ENCODE measurements around the gene HEMGN.
A peak's percentile ranks its signal among the peaks of the same experiment; 100 is the strongest.

Gene HEMGN

GRCh38 chr9:97925497-97926334 lies 12.3 kb downstream of the HEMGN start:
- Mint-ChIP-seq H3K27me3 (peaks cover 7% of the 10 kb centered on the region), H3K27ac (no peak overlapping the region), H3K36me3 (ENCODE audit: low read depth) (peaks cover 10% of the 10 kb centered on the region), H3K9me3 (no peaks in the 10 kb centered on the region), H3K4me1 (peaks cover 49% of the 10 kb centered on the region), H3K4me3 (no peak overlapping the region)
- ATAC-seq (no peak), DNase-seq (no peak)

DNA sequence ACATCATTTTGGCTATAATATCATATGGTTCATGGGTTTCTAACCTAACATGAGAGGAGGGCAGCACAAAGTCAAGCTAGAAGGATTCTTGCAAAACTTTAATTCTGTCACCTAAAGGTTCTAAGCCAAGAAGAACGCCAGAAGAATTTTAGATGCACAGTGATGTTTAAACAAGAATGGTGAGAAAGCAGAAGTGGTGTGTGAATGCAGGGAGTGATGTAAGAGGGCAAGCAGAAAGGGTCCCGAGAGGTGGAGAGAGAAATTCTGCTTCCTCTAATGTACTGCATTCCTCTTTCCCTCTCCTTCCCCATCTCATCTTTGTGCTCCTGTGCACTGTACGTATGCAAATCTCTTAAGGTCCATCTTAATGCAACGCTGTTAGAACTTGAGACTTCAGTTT lies 13.6 kb downstream of the HEMGN start:
- H3K27me3 Mint-ChIP-seq, result peaks cover 7% of the 10 kb centered on the region
- ATAC-seq (no peak), DNase-seq (no peak)
- peaks cover 49% of the 10 kb centered on the region for H3K4me1 Mint-ChIP-seq
- peak overlapping the region; percentile 14 for H3K27ac Mint-ChIP-seq
- H3K36me3 Mint-ChIP-seq (ENCODE audit: low read depth), result peaks cover 10% of the 10 kb centered on the region
- no peaks in the 10 kb centered on the region for H3K9me3 Mint-ChIP-seq
- H3K4me3 Mint-ChIP-seq, result no peak overlapping the region

DNA sequence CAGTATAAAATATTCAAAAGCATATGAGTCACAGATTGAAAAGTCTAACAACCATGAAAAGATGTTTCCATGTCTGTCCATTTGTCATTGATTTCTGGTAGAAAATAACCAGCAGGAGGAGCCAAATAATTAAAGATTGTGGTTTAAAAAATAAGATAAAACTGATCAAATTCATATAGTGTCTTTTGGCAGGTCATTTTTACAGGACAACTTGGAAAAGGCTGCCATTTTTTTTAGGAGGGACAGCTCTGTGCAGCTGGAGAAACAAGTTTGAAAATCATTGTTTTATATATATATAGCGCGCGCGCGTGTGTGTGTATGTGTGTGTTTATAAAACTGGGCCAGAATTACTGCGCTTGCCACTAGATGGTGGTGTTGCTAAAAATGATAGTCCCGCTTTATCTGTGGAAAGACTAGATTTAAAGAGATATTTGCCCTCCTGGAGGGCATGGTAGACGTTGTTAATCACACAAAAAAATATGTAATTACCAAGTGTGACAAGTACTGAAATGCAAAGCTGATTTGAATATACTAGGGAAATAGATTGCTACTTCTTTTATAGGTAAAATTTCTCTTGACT lies 14.4 kb downstream of the HEMGN start:
- Mint-ChIP-seq H3K9me3 (no peaks in the 10 kb centered on the region), H3K4me1 (peaks cover 52% of the 10 kb centered on the region), H3K27ac (peak overlapping the region; percentile 99), H3K27me3 (peaks cover 7% of the 10 kb centered on the region), H3K4me3 (peak overlapping the region; percentile 90), H3K36me3 (ENCODE audit: low read depth) (peaks cover 10% of the 10 kb centered on the region)
- DNase-seq, result peak; percentile 69
- ATAC-seq, result peak; percentile 51

DNA sequence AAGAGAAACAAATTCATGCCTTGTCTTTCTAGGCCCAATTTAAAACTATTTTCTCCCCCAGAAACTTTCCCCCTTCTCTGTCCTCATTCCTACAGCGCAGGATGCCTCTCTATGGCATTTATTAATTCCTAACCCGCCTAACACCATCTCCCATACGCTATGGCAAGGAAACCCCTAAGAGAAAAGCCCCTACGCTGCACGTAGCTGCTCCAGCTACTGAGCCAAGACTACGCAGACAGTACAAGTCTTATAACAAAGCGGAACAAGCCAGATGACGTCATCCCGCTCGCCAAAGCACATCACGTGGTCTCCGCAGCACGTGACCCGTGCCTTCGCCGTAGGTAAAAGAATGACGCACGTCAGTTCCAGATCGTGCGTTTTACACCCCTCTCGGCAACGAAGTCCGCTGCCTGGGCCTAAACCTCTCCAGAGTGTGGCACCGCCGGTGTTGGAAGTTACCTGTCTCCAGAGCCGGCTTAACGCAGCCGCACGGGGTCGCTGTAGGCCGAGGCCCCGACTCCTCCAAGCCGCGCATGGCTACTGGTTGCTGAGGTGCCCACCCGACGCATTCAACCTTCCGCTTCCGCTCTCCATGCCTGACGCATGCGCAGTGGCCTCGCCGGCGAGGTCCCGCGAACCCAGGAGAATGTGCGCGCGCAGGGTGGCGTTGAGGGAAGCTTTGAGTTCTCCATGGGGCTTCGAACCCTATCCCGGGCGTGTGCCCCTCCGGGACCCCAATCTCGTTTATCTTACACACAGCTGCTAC lies 15.8 kb downstream of the HEMGN start, which contains the start of gene TRMO:
Gene TRMO, minus strand, starts transcription at position 542 of the 766 bp plus-strand sequence. Its CDS starts 7 bp downstream, at position 535.
- H3K27ac Mint-ChIP-seq, result peak within 1 kb of the TSS; percentile 99
- peaks cover 54% of the 10 kb centered on the region for H3K4me1 Mint-ChIP-seq
- ATAC-seq (peak; percentile 84), DNase-seq (peak; percentile 99)
- no peaks in the 10 kb centered on the region for H3K9me3 Mint-ChIP-seq
- H3K4me3 Mint-ChIP-seq, result peak within 1 kb of the TSS; percentile 90
- peaks cover 10% of the 10 kb centered on the region for H3K36me3 Mint-ChIP-seq (ENCODE audit: low read depth)
- peaks cover 7% of the 10 kb centered on the region for H3K27me3 Mint-ChIP-seq

GRCh38 chr9:97919217-97919813 lies 18.7 kb downstream of the HEMGN start:
- Mint-ChIP-seq H3K36me3 (ENCODE audit: low read depth) (peaks cover 25% of the 10 kb centered on the region), H3K27ac (peak overlapping the region; percentile 74), H3K4me3 (peak overlapping the region; percentile 64), H3K9me3 (no peaks in the 10 kb centered on the region), H3K27me3 (peaks cover 7% of the 10 kb centered on the region), H3K4me1 (peaks cover 60% of the 10 kb centered on the region)
- DNase-seq (no peak), ATAC-seq (no peak)

DNA sequence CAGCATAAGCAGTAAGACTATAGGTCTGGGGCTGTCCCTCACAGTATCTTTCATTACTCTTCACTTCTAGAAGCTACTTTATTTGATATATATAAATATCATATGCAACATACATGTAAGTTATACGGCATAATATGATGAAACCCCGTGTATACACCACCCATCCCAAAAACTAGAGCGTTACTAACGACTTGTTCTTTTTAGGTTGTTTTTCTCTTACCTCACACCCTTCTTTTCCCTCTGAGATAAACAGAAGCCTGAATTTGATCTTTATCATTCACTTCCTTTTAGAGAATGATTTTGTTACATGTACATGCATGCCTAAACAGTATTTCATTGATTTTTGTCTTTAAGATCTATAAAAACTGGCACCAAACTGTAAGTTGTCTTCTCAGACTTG lies 19.4 kb downstream of the HEMGN start:
- ATAC-seq, result no peak
- peak overlapping the region; percentile 64 for H3K4me3 Mint-ChIP-seq

GRCh38 chr9:97911970-97912369 lies 26.0 kb downstream of the HEMGN start:
- Mint-ChIP-seq H3K9me3 (no peaks in the 10 kb centered on the region), H3K27me3 (no peaks in the 10 kb centered on the region), H3K36me3 (ENCODE audit: low read depth) (peaks cover 57% of the 10 kb centered on the region), H3K4me3 (no peak overlapping the region), H3K4me1 (peaks cover 39% of the 10 kb centered on the region), H3K27ac (no peak overlapping the region)
- ATAC-seq (no peak), DNase-seq (no peak)

More for the DNA sequence above, 19.4 kb downstream of the HEMGN start:
- Mint-ChIP-seq H3K36me3 (ENCODE audit: low read depth) (peaks cover 30% of the 10 kb centered on the region), H3K27me3 (peaks cover 7% of the 10 kb centered on the region), H3K27ac (peak overlapping the region; percentile 74), H3K9me3 (no peaks in the 10 kb centered on the region), H3K4me1 (peaks cover 53% of the 10 kb centered on the region)
- DNase-seq, result no peak

DNA sequence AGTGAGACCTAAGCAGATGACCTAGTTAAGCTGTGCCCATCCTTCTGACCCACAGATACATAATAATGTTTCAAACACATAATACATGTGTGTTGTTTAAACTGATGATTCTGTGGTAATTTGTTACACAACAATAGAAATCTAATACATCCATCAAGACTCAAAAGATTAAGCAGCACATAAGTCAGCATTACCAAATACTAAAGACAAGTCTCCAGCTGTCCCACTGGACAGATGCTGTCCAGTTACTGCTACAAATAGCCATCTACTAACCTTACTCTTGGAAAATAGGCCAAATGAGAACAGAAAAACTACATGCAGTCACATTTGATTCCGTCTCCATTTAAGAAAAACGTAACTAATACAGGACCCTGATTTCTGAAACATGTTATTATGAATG lies 26.4 kb downstream of the HEMGN start:
- DNase-seq (no peak), ATAC-seq (no peak)
- Mint-ChIP-seq H3K9me3 (no peaks in the 10 kb centered on the region), H3K4me1 (peaks cover 41% of the 10 kb centered on the region), H3K27ac (no peak overlapping the region), H3K4me3 (no peak overlapping the region), H3K27me3 (no peaks in the 10 kb centered on the region), H3K36me3 (ENCODE audit: low read depth) (peaks cover 56% of the 10 kb centered on the region)

DNA sequence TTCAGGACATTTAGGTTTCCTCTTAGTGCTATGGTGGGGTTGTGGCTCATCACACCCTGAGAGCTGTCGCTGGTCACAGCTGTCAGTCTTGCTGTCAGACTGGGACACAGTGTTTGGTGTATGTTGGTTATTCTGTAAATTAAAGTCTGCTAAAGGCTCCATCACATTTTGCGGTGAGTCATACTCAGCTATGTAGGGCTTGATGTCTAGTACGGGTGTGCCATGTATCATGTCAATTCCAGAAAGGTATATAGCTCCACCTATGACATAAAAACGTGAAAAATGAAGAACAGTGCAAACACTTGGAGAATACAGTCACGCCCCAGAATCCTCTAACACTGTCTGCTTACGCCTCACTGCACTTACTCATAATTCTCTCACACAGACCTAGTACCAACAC lies 27.6 kb downstream of the HEMGN start:
- H3K36me3 Mint-ChIP-seq (ENCODE audit: low read depth), result peaks cover 57% of the 10 kb centered on the region

DNA sequence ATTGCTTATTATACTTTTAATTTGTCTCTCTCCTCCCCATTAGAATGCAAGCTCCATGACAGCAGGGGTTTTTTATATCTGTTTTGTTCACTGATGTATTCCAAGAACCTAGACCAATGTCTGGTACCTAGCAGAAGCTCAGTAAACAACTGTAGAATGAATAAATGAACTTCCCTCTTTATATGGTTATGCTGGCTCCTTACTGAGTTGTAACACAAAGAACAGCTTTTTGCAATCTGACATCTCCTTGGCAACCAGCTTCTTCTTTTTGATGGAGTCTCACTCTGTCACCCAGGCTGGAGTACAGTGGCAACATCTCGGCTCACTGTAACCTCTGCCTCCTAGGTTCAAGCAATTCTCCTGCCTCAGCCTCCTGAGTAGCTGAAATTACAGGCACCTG lies 29.3 kb downstream of the HEMGN start:
- peak overlapping the region; percentile 53 for H3K27ac Mint-ChIP-seq
- H3K4me3 Mint-ChIP-seq, result no peak overlapping the region
- no peaks in the 10 kb centered on the region for H3K9me3 Mint-ChIP-seq
- no peak for ATAC-seq
- H3K27me3 Mint-ChIP-seq, result no peaks in the 10 kb centered on the region
- H3K4me1 Mint-ChIP-seq, result peaks cover 63% of the 10 kb centered on the region
- peaks cover 51% of the 10 kb centered on the region for H3K36me3 Mint-ChIP-seq (ENCODE audit: low read depth)
- DNase-seq, result no peak

More for the DNA sequence above, 27.6 kb downstream of the HEMGN start:
- no peak for ATAC-seq
- peak overlapping the region; percentile 33 for H3K27ac Mint-ChIP-seq
- peaks cover 52% of the 10 kb centered on the region for H3K4me1 Mint-ChIP-seq
- H3K27me3 Mint-ChIP-seq, result no peaks in the 10 kb centered on the region
- DNase-seq, result no peak
- H3K4me3 Mint-ChIP-seq, result no peak overlapping the region
- H3K9me3 Mint-ChIP-seq, result no peaks in the 10 kb centered on the region

DNA sequence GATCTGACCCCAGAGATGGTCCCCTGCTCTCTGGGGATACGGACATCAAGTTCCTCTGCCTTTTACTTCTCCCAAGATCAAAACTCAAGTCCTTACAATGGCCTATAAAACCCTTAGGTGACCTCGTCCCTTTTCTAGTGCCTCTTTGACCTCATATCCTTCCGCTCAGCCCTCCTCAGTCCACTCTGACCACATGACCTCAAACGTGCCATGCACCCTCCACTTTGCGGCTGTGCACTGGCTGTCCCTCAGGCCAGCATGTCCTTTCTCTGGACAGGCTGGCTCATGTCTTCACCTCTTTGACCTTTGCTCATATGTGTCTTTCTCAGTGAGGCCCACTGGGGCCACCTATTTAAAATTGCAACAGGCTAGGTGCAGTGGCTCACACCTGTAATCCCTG lies 30.3 kb downstream of the HEMGN start:
- H3K27ac Mint-ChIP-seq, result peak overlapping the region; percentile 69
- no peak for DNase-seq
- H3K27me3 Mint-ChIP-seq, result no peaks in the 10 kb centered on the region
- peaks cover 45% of the 10 kb centered on the region for H3K36me3 Mint-ChIP-seq (ENCODE audit: low read depth)
- no peak for ATAC-seq
- no peak overlapping the region for H3K4me3 Mint-ChIP-seq
- no peaks in the 10 kb centered on the region for H3K9me3 Mint-ChIP-seq
- peaks cover 73% of the 10 kb centered on the region for H3K4me1 Mint-ChIP-seq

GRCh38 chr9:97907046-97907445 lies 30.9 kb downstream of the HEMGN start:
- DNase-seq (no peak), ATAC-seq (no peak)
- Mint-ChIP-seq H3K9me3 (no peaks in the 10 kb centered on the region), H3K27ac (peak overlapping the region; percentile 87), H3K36me3 (ENCODE audit: low read depth) (peaks cover 39% of the 10 kb centered on the region), H3K4me1 (peaks cover 76% of the 10 kb centered on the region), H3K4me3 (no peak overlapping the region), H3K27me3 (no peaks in the 10 kb centered on the region)

DNA sequence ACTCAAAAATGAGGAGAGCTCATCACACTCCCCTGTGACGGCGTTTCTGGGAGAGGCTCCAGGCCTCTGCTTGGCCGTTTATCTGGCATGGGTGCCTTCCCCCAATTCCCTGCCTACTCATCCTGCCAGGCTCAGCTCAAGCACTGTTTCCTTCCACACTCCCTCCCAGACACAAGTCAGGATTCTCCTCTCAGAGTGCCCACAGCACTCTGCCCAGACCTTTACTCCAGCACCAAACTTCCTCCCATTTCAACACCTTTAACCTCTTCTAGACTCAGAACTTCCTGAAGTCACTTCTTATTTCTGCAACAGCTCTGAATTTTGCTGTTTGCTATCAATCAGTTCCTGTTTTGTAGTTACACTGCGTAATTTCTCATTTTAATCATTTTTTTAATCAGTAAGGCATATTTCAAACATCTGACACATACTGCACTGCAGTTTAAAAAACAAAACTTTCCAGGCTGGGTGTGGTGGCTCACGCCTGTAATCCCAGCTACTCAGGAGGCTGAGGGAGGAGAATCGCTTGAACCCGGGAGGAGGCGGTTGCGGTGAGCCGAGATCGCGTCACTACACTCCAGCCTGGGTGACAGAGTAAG lies 31.6 kb downstream of the HEMGN start:
- Mint-ChIP-seq H3K27ac (peak overlapping the region; percentile 87), H3K4me3 (peak overlapping the region; percentile 67), H3K9me3 (no peaks in the 10 kb centered on the region), H3K27me3 (no peaks in the 10 kb centered on the region), H3K4me1 (peaks cover 78% of the 10 kb centered on the region), H3K36me3 (ENCODE audit: low read depth) (peaks cover 34% of the 10 kb centered on the region)
- DNase-seq (no peak), ATAC-seq (no peak)

- Mint-ChIP-seq H3K36me3 (ENCODE audit: low read depth) (peaks cover 33% of the 10 kb centered on the region), H3K27me3 (no peaks in the 10 kb centered on the region), H3K4me3 (peak overlapping the region; percentile 67), H3K9me3 (no peaks in the 10 kb centered on the region), H3K27ac (peak overlapping the region; percentile 75), H3K4me1 (peaks cover 80% of the 10 kb centered on the region)
- DNase-seq (no peak), ATAC-seq (peak; percentile 66)
Measured at GRCh38 chr9:97905228-97905627, 32.7 kb downstream of the HEMGN start.

Data from activated naive CD8-positive, alpha-beta T cell treated with anti-CD3 and anti-CD28 coated beads, Interleukin-2, amount 50 U/mL, for 24 hours (primary cell).